Naive thymus-derived CD4-positive, alpha-beta T cell (primary cell): Measurements from ENCODE around the gene MYBBP1A. TPM values are rescaled to one million over a fixed set of nuclear protein-coding genes. Genes with fewer than 3 reads are reported as not detected.

Experiments
- ATAC-seq: fragments of 150-1000 bp; cut with Tn5 transposase; 2 replicates; pipeline ENCODE4 v1.10.0; 2021; ENCODE audit warnings: mild to moderate bottlenecking, moderate library complexity
- CTCF ChIA-PET: fragments of 350-600 bp; sonication (Branson Sonifier 250); formaldehyde crosslinking; loops from one replicate; lab custom pipeline; 2021; ENCODE audit warnings: antibody characterized with exemption; lab: Charles Lee
- POLR2A ChIA-PET: fragments of 350-600 bp; sonication (Branson Sonifier 250); formaldehyde crosslinking; loops from one replicate; lab custom pipeline; 2021; ENCODE audit warnings: antibody characterized with exemption, inconsistent platforms; lab: Charles Lee
- DNase-seq, 9 donors: peaks; one replicate each; pipeline versions ENCODE4 v3.0.0 to v3.0.0-alpha.2; 2020 to 2022; ENCODE audit warnings: mixed read lengths in 1 of 9
- H3K27ac ChIP-seq: one replicate; pipeline ENCODE4 v1.7.0; 2013; ENCODE audit warnings: mild to moderate bottlenecking, low read depth, low read length, moderate library complexity
- H3K27me3 ChIP-seq, 2 donors: one replicate each; pipeline ENCODE4 v1.7.0; 2013; ENCODE audit warnings: low read length in 2 of 2, mild to moderate bottlenecking in 2 of 2, moderate library complexity in 2 of 2; ENCODE audit not compliant: control insufficient read depth in 2 of 2, insufficient read depth in 2 of 2
- H3K36me3 ChIP-seq, 3 experiments: 1 replicate in 2 of 3; 2 replicates in 1 of 3; pipeline ENCODE4 v1.7.0; 2013; ENCODE audit warnings: low read length in 3 of 3, mild to moderate bottlenecking in 3 of 3, moderate library complexity in 1 of 3; ENCODE audit not compliant: insufficient read depth in 3 of 3, control insufficient read depth in 2 of 3
- H3K4me1 ChIP-seq, 2 donors: one replicate each; pipeline ENCODE4 v1.7.0; 2013; ENCODE audit warnings: low read length in 2 of 2, mild to moderate bottlenecking in 2 of 2, moderate library complexity in 1 of 2; ENCODE audit not compliant: control insufficient read depth in 2 of 2, insufficient read depth in 2 of 2
- H3K4me3 ChIP-seq: 2 replicates; pipeline ENCODE4 v1.7.0; 2013; ENCODE audit warnings: mild to moderate bottlenecking, low read length
- H3K9me3 ChIP-seq, 3 experiments: 1 replicate in 2 of 3; 2 replicates in 1 of 3; pipeline ENCODE4 v1.7.0; 2013; ENCODE audit warnings: low read length in 3 of 3; ENCODE audit not compliant: control insufficient read depth in 2 of 3
- H3K27ac Mint-ChIP-seq, 9 donors: one replicate each; pipeline ENCODE4 v1.8.0; 2020 to 2022; ENCODE audit warnings: mixed read lengths in 9 of 9, mild to moderate bottlenecking in 8 of 9, moderate library complexity in 5 of 9, inconsistent platforms in 2 of 9
- H3K27me3 Mint-ChIP-seq, 5 donors: one replicate each; pipeline ENCODE4 v1.8.0; 2021 to 2022; ENCODE audit warnings: mixed read lengths in 5 of 5, mild to moderate bottlenecking in 1 of 5
- H3K36me3 Mint-ChIP-seq, 5 donors: one replicate each; pipeline ENCODE4 v1.8.0; 2020 to 2022; ENCODE audit warnings: mixed read lengths in 5 of 5, mild to moderate bottlenecking in 3 of 5, inconsistent platforms in 1 of 5
- H3K4me1 Mint-ChIP-seq, 7 donors: one replicate each; pipeline ENCODE4 v1.8.0; 2020 to 2022; ENCODE audit warnings: mixed read lengths in 7 of 7, mild to moderate bottlenecking in 3 of 7, inconsistent platforms in 1 of 7
- H3K4me3 Mint-ChIP-seq, 10 donors: one replicate each; pipeline ENCODE4 v1.8.0; 2020 to 2022; ENCODE audit warnings: mild to moderate bottlenecking in 10 of 10, mixed read lengths in 10 of 10, moderate library complexity in 6 of 10, inconsistent platforms in 2 of 10
- H3K9me3 Mint-ChIP-seq, 11 donors: one replicate each; pipeline ENCODE4 v1.8.0; 2020 to 2022; ENCODE audit warnings: mixed read lengths in 11 of 11, mild to moderate bottlenecking in 4 of 11, inconsistent platforms in 1 of 11, moderate library complexity in 1 of 11
- intact Hi-C, 2 donors: fragments of 100-400 bp; cut with micrococcal nuclease; formaldehyde crosslinking; loops; one replicate each; pipeline ENCODE4 v1.15.1; 2023
- polyA plus RNA-seq, 2 donors: library from polyadenylated mRNA; unstranded; fragments of 300-500 nt; fragmentation: Illumina TruSeq; gene quantifications; one replicate each; pipeline ENCODE4 v1.2.3, GENCODE V29; 2021
- total RNA-seq, 6 experiments: library from RNA in 5 of 6; stranded (reverse) in 5 of 6; gene quantifications; 1 replicate in 5 of 6; 2 replicates in 1 of 6; pipeline ENCODE4 v1.2.3 and lab custom pipeline; 2021 to 2026

MYBBP1A gene
- total and polyA plus RNA-seq, 7 experiments from 2014 or later = 21.0 to 81.8 (median 74.3) TPM

DNA sequence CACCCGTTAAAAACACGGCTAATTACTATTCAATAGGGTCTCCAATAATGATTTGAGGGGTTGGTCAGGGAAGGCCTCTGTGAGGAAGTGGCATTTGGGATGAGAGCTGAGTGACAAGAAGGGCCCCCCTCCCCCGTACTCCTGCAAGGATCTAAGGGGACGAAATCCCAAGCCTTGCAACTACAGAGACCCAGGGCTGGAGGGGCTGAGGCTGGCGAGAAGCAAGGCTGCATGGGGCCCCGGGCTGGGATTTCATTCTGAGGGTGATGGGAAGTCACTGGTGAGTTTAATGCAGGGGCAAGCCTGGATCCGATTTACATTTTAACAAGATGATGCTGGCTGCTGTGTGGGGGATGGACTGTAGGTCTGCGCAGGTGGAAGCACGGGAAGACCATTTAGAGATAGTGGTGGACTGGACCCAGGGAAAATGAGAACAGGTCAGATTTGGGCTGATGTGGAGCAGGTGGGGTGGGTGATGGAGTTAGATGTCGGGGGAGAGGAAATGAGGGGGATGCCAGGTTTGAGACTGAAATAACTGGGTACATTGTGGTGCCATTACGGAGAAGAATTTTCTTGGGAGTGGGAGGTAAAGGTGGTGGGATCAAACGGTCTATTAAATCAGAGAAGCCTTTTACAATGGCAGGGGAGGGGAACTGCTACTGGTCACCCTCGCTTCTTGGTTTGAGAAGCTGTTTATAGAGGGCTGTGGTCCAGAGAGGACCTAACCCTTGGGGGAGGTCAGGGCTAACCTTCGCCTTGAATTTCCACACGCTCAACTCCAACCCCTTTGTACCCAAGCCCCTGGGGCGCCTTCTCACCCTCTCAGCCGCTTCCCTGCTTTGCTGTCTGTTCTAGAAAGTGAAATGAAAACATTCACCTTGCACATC lies 932 bp upstream of the MYBBP1A start:
- H3K4me1 Mint-ChIP-seq = peaks cover 16 to 33% (median 28%) of the 10 kb centered on the region in 7 donors
- no peak for DNase-seq
- H3K4me3 Mint-ChIP-seq = peak overlapping the region; percentile 87 to 97 (median 95)
- Histone ChIP-seq H3K9me3 (no peaks in the 10 kb centered on the region), H3K27me3 (no peaks in the 10 kb centered on the region), H3K4me1 (peaks cover 20% of the 10 kb centered on the region in 2 donors), H3K27ac (peak overlapping the region; percentile 79), H3K4me3 (peak overlapping the region; percentile 87), H3K36me3 (peaks cover 0 to 28% (median 3%) of the 10 kb centered on the region in 3 experiments)
- intact Hi-C loops = loop anchor here (1.0 to 10.0 kb wide), 11 partner anchors 9 to 519 kb away; partner anchors contain the start of genes UBE2G1 (in 2 of the 2), C17orf107 (in 1 of the 2), CYB5D2 (in 1 of the 2) and MED11 (in 1 of the 2)
- no peak for ATAC-seq
- H3K9me3 Mint-ChIP-seq = no peaks in the 10 kb centered on the region
- no peaks in the 10 kb centered on the region for H3K27me3 Mint-ChIP-seq
- H3K27ac Mint-ChIP-seq = peak overlapping the region; percentile 88 to 98 (median 96)
- CTCF ChIA-PET = interaction anchor here (0.8 to 1.1 kb wide), 2 partner anchors 11 to 136 kb away, joined by 3 read pairs; no protein-coding TSS in a partner anchor
- H3K36me3 Mint-ChIP-seq = peaks cover 0 to 8% (median 1%) of the 10 kb centered on the region in 5 donors
- POLR2A ChIA-PET = interaction anchor here (1.0 to 1.4 kb wide), 5 partner anchors 9 to 384 kb away, joined by 3 to 5 read pairs (median 4); partner anchors contain the start of genes RNF167 and SLC25A11

DNA sequence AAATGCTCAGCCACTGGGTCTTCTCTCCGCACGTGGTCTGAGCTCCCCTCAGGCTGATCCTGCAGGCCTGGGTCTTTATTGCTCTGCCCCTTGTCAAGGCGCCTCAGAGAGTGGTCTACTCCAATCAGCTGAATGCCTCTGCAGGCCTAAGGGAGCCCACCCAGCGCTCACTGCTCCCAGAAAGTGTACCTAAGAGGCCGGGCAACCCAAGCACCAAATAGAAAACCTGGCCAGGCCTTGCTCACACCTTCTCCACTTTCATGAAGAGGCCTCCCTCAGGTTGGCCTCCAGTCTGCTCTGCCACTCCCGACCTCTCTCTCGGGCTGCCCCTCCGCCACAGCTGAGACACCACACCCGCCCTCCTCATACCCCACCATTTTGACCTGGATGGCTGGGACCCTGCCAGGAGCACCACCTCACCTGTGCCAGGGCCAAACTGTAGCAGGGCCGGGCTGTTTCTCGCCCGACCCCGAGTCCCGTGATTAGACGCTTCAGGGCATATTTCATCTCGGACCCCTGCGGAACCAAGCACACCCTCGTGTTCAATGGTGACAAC lies 665 bp downstream of the MYBBP1A start:
- Histone ChIP-seq H3K4me3 (peak overlapping the region; percentile 87), H3K27me3 (no peaks in the 10 kb centered on the region), H3K27ac (peak overlapping the region; percentile 79), H3K9me3 (no peaks in the 10 kb centered on the region), H3K36me3 (peaks cover 7 to 44% (median 10%) of the 10 kb centered on the region in 3 experiments), H3K4me1 (peaks cover 20% of the 10 kb centered on the region in 2 donors)
- ChIA-PET POLR2A (interaction anchor here (0.7 to 1.6 kb wide), 7 partner anchors 10 to 465 kb away, joined by 3 to 5 read pairs (median 4); partner anchors contain the start of genes CYB5D2, RNF167, SLC25A11 and ZZEF1), CTCF (interaction anchor here (0.9 kb wide), 1 partner anchor 10 kb away, joined by 3 read pairs; no protein-coding TSS in a partner anchor)
- ATAC-seq (no peak), DNase-seq (no peak)
- H3K27ac Mint-ChIP-seq = peak overlapping the region; percentile 82 to 98 (median 95)
- intact Hi-C loops = loop anchor here (2.0 to 10.0 kb wide), 2 partner anchors 188 to 520 kb away; partner anchors contain the start of genes UBE2G1 (in 1 of the 2) and ZFP3 (in 1 of the 2)
- no peaks in the 10 kb centered on the region for H3K27me3 Mint-ChIP-seq
- peaks cover 0 to 17% (median 5%) of the 10 kb centered on the region in 5 donors for H3K36me3 Mint-ChIP-seq
- no peaks in the 10 kb centered on the region for H3K9me3 Mint-ChIP-seq
- H3K4me1 Mint-ChIP-seq = peaks cover 16 to 34% (median 27%) of the 10 kb centered on the region in 7 donors
- peak overlapping the region; percentile 87 to 97 (median 95) for H3K4me3 Mint-ChIP-seq

DNA sequence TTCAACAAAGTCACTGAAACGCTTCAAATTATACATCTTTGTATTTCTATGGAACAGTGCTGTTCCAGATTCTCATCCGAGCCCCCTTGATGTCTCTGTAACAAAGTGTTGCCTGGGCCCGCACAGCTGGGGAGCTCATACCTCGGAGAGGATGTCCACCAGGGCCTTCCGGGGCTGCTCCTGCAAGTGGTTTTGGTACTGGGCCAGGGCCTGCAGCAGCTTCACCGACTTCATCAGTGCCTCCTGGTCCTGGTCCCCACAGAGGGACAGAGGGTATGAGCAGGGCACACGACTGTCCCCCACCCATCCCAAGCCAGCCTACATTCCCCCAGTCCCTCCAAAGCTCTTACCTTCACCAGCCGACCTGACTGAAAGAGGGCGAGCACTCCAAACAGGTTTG lies 1.5 kb downstream of the MYBBP1A start:
- no peak overlapping the region for H3K4me3 ChIP-seq
- no peaks in the 10 kb centered on the region for H3K27me3 ChIP-seq
- POLR2A ChIA-PET = interaction anchor here (0.6 to 1.6 kb wide), 4 partner anchors 9 to 70 kb away, joined by 3 to 4 read pairs (median 3); no protein-coding TSS in a partner anchor
- Mint-ChIP-seq H3K9me3 (no peaks in the 10 kb centered on the region), H3K36me3 (peaks cover 0 to 20% (median 5%) of the 10 kb centered on the region in 5 donors), H3K4me3 (peak overlapping the region; percentile 74 to 97 (median 95)), H3K27ac (peak overlapping the region in 2 of 9 donors; percentile 14 to 88), H3K4me1 (peaks cover 16 to 34% (median 27%) of the 10 kb centered on the region in 7 donors), H3K27me3 (no peaks in the 10 kb centered on the region)
- no peaks in the 10 kb centered on the region for H3K9me3 ChIP-seq
- no peak for DNase-seq
- intact Hi-C loops = loop anchor here (2.0 to 10.0 kb wide), 2 partner anchors 187 to 521 kb away; partner anchors contain the start of genes UBE2G1 (in 1 of the 2) and ZFP3 (in 1 of the 2)
- H3K27ac ChIP-seq = peak overlapping the region; percentile 79
- peaks cover 10 to 53% (median 12%) of the 10 kb centered on the region in 3 experiments for H3K36me3 ChIP-seq
- no peak for ATAC-seq
- peaks cover 20% of the 10 kb centered on the region in 2 donors for H3K4me1 ChIP-seq
- CTCF ChIA-PET = no interaction called here

GRCh38 chr17:4551796-4552525 lies 3.2 kb downstream of the MYBBP1A start:
- Histone ChIP-seq H3K4me3 (no peak overlapping the region), H3K9me3 (no peaks in the 10 kb centered on the region), H3K36me3 (peaks cover 10 to 70% (median 28%) of the 10 kb centered on the region in 3 experiments), H3K27me3 (no peaks in the 10 kb centered on the region), H3K27ac (no peak overlapping the region), H3K4me1 (peaks cover 20% of the 10 kb centered on the region in 2 donors)
- H3K27ac Mint-ChIP-seq = no peak overlapping the region
- DNase-seq (no peak), ATAC-seq (no peak)
- ChIA-PET POLR2A (interaction anchor here (1.9 kb wide), 1 partner anchor 10 kb away, joined by 8 read pairs; no protein-coding TSS in a partner anchor), CTCF (interaction anchor here (1.0 to 1.4 kb wide), 2 partner anchors 15 to 53 kb away, joined by 4 read pairs; partner anchors contain the start of gene SPNS2)
- intact Hi-C loops = loop anchor here in 1 of 2 donors (10.0 kb wide), 1 partner anchor 523 kb away; the partner anchor contains the start of gene ZFP3
- peak overlapping the region in 1 of 10 donors; percentile 68 for H3K4me3 Mint-ChIP-seq
- H3K9me3 Mint-ChIP-seq = no peaks in the 10 kb centered on the region
- H3K4me1 Mint-ChIP-seq = peaks cover 16 to 34% (median 27%) of the 10 kb centered on the region in 7 donors
- H3K36me3 Mint-ChIP-seq = peaks cover 0 to 24% (median 7%) of the 10 kb centered on the region in 5 donors
- H3K27me3 Mint-ChIP-seq = no peaks in the 10 kb centered on the region

GRCh38 chr17:4551141-4551540 lies 4.0 kb downstream of the MYBBP1A start:
- ChIA-PET CTCF (interaction anchor here (0.5 to 1.3 kb wide), 2 partner anchors 14 to 777 kb away, joined by 3 to 4 read pairs; no protein-coding TSS in a partner anchor), POLR2A (interaction anchor here (1.9 kb wide), 1 partner anchor 11 kb away, joined by 8 read pairs; no protein-coding TSS in a partner anchor)
- no peaks in the 10 kb centered on the region for H3K9me3 ChIP-seq
- H3K36me3 ChIP-seq = peaks cover 10 to 78% (median 31%) of the 10 kb centered on the region in 3 experiments
- H3K4me3 ChIP-seq = no peak overlapping the region
- H3K9me3 Mint-ChIP-seq = no peaks in the 10 kb centered on the region
- intact Hi-C loops = loop anchor here in 1 of 2 donors (10.0 kb wide), 1 partner anchor 524 kb away; the partner anchor contains the start of gene ZFP3
- H3K36me3 Mint-ChIP-seq = peaks cover 0 to 24% (median 7%) of the 10 kb centered on the region in 5 donors
- ATAC-seq = no peak
- no peak overlapping the region for H3K27ac ChIP-seq
- no peak for DNase-seq
- peak overlapping the region in 1 of 10 donors; percentile 38 for H3K4me3 Mint-ChIP-seq
- H3K27me3 Mint-ChIP-seq = no peaks in the 10 kb centered on the region
- peaks cover 15 to 31% (median 23%) of the 10 kb centered on the region in 7 donors for H3K4me1 Mint-ChIP-seq
- H3K27ac Mint-ChIP-seq = no peak overlapping the region
- H3K27me3 ChIP-seq = no peaks in the 10 kb centered on the region
- H3K4me1 ChIP-seq = peaks cover 19 to 20% of the 10 kb centered on the region in 2 donors
